GM19099 (cell line): Measurements from ENCODE around the gene KCNIP4.

Experiments used
- POLR2A ChIP-seq: IDR thresholded peaks from 3 replicates; pipeline ENCODE4 v1.6.1; 2011; ENCODE audit warnings: low read depth; ENCODE audit not compliant: insufficient read length; ENCODE audit errors: extremely low read depth

Gene KCNIP4

DNA sequence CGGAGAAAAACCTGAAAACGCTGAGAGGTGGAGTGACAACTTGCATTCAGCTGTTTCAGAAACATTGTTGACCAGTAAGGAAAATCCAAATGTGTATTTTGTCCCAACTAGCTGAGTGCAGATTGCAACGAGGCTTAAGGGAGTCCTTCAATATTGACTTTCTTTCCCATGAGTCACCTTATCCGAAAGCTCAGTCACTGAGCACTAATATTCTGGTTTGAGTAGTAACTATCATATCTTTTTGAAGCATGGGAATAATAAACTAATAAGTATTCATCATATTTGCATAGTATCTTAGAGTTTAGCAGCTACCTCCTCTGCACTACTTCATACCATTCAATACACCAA is 644.1 kb downstream of the KCNIP4 start:
- no peak for TF ChIP-seq POLR2A

DNA sequence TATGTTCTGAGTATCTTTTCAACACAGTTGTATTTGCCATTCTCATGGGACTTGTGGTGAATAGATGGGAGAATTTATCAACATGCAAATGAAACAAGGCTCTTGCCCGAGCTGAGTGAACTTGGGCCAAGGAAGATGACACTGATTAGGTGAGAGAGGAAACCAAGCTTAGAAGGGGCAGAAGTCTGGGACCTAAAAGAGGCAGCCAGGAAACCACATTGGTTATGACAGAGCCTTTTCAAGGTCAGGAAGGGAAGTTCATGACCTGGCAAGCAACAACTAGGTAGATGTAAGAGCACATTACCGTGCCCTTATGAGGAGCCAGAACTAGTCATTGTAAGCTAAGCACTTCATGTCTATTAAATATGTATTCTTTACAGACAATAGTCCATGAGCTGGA is 658.0 kb downstream of the KCNIP4 start:
- no peak for TF ChIP-seq POLR2A

- TF ChIP-seq POLR2A: no peak
Measured at GRCh38 chr4:21276046-21276445, 672.5 kb downstream of the KCNIP4 start.

- TF ChIP-seq POLR2A: no peak
Measured at GRCh38 chr4:21271439-21272052, 677.0 kb downstream of the KCNIP4 start.

DNA sequence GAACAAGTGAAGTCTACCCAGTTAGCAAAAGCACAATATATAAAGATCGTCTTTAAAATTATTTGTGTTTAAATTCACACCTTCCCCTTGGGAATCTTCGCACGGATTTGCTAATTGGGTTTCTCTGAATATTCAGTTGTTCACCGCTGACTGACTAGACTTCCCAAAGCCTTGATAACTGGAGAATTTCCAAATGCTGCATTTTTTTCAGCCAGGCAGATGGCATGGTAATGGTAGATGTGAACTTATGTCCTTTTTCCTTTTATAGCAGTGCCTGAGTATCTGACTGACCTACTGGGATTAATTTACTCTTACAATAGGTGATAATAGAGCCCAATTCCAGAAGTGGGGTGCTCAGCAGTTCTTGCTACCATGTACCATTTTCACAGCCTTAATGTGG is 700.2 kb downstream of the KCNIP4 start:
- TF ChIP-seq POLR2A: no peak

- no peak for TF ChIP-seq POLR2A
Measured at GRCh38 chr4:21242163-21242562, 706.4 kb downstream of the KCNIP4 start.

DNA sequence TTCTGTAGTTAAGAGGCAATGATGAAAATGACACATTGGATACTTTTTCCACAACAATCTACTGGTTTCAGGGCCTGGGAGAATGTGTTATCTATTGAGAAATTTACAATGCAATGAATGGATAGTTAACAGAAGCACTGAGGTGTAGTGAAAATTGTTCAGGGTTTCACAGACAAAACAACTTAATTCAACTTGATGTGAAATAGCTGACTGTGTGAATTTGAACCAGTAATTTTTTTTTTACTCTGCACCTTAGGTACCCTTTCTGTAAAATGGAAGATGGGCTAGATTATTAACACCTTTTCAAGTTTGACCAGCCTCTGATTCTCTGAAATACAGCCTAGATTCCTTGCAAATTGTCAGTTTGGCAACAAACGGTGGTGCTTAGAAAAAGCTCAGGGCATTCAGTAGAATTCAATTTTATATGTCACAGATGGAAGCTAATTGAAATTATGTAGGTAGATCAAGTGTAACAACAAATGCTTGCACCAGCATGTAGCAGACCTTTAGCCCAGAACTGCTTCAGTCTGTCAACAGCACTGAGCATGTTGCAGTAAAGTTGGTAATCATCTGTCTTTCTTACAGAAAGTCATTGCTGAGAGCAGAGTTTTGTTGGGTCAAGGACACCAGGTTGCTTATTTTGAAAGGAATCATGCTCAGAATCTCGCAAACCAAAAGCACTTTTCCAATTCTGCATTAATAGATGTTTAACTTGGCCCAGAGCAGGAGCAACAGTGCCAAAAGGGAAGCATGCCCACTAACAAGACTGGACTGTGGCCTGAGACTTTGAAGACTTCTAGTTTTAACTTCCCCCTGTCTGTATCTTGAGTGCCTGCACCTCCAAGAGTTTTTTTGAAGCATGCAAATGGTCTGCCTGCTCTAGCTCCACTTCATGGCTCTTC is 721.7 kb downstream of the KCNIP4 start:
- TF ChIP-seq POLR2A: no peak

DNA sequence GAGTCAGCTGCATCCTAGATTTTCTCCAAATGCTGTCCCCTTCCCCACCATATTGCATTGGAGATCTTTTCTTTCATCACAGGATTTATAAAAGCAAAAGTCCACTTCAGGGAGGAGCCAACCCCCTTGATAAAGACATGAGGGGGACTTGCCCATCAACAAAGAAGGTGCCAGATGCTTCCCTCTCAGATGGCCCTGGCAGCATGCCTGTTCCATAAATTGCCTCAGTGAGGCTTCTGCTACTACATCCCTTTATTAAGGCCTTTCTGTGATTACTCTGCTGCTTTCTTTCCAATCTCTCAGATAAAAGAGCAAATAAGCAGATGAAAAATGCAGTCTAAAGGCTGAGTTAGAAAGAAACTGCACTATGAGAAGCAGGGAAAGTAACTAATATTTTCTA is 736.7 kb downstream of the KCNIP4 start:
- TF ChIP-seq POLR2A: no peak

DNA sequence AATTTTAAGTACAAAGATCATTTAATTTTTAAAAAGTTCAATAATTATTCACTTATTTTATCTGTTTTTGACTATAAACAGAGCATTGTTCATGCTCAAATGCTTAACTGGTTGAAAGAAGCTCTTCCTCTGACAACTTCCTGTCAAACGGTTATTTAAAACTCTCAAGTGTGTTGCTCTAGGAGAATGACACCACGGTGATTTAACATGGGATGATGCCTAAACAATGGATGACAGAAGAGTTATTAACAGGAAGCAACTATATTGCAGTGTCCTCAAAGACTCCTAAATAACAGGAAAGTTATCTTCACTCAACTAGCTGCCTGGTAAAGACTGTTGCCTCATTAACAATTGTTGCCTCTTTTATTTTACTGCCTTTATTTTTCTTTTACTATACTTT is 738.7 kb downstream of the KCNIP4 start:
- no peak for TF ChIP-seq POLR2A

DNA sequence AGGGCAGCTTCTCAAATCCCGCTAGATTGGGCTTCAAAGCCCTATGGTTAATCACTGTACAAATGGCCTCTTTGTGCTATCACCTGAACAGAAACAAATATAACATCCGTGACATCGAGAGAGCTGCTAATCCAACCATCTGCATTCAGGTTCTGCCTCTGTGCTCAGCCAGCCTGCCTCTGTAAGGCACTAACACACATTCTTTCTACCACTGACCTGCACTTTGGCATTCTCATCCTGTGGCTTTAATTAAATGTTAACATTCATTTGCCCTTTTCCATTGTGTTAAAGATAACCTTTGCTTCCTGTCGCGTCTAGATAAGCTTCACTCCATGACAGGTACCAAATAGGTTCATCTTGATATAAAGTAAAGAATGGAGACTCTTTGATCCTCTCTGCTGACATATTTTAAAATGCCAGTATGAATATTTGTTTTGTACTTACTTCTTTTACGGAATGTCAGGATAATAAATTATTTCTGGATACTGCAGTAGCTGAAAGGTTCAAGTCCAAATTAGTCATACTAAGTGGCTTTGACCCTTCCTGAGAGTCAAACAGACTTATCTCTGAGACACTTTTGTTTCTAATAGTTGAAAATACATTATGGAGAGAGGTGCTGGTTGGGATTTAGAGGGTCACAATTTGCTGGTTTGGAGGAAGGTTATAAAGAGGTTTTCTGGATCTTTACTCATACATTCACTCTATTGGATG is 742.6 kb downstream of the KCNIP4 start:
- TF ChIP-seq POLR2A: no peak

DNA sequence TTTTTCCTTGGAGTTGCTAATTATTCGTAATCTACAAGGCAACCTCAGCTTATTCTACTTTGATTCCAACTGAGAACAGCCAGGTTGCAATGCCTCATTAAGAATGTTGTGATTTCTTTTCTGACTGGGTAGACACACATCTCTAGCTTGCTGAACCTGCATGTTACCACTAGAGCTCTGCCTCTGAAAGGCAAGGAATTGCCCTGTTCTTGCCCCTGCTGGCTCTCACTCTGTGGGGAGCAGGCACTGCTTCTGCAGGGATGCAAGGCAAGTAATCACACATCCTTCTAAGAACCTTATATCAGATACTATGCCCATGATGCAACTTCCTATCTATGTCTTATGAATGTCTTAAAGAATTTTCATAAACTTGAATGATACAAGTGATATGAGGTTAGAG is 745.2 kb downstream of the KCNIP4 start:
- TF ChIP-seq POLR2A: no peak

- no peak for TF ChIP-seq POLR2A
Measured at GRCh38 chr4:21202959-21203358, 745.6 kb downstream of the KCNIP4 start.

DNA sequence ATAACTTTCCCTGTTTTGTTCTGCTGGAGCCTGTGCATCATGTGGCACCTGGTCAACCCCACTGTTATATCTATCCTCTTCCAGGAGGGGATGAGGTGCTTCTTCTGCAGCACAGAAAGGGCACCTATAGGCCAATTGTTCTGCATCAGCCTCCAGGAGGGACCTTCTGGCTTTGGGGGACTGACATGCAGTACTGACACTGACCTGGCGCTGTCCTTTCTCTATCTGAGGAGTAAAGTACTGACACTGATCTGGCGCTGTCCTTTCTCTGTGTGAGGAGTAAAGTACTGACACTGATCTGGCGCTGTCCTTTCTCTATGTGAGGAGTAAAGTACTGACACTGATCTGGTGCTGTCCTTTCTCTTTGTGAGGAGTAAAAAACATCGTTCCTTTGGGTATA is 749.9 kb downstream of the KCNIP4 start:
- TF ChIP-seq POLR2A: no peak

DNA sequence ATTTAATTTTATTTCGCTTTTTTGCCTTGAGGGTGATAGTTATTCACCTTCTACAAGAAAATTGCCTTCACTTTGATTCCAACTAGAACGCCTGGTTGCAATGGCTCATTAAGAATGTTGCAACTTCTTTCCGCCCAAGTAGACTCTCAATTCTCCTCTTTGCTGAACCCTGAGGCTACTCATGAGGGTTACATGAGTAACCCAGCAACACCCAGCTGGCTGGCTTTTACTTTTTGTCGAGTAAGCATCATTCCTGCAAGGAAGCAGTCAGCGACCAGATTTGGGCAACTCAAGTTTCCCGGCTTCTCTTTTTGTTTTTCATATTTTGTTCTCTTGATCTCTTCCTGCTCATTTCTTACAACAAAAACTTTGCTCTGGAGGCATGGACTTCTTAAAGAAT is 752.9 kb downstream of the KCNIP4 start:
- no peak for TF ChIP-seq POLR2A

DNA sequence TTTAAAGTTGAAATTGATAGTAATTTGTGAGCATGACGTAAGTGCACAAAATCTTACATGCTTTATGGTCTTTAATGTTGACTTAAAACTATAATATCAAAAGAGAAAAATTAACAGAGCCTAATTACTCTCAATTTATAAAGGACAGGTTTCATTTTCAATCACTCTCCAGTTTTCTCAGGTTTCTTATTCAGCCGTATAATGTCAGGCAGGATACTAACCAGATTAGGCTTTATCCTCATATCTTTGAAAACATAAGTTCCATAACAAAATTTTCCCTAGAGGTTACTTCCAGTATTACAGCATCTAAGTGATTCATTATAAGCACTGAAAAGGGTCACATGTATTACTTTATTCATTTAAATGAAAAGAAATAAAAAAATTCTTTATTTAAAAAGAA is 756.2 kb downstream of the KCNIP4 start:
- no peak for TF ChIP-seq POLR2A

DNA sequence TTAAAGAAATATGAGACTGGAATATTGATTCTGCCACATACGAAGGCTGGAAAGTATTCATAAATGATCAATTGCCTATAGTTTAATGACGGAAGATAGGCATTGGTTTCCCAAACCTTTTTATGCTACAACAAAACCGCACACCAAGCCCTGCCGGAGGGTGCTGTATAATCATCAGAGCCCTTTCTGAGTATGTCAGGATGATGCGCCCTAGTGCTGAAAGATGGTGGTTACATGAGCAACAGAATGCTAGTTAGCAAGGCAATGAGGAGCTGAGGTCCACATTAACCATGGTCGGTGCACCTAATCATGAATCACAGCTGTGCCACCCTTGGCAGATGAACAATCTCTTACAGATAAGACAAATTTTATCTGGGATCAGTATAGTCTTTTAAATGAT is 757.3 kb downstream of the KCNIP4 start:
- TF ChIP-seq POLR2A: no peak

- TF ChIP-seq POLR2A: no peak
Measured at GRCh38 chr4:21184788-21185187, 763.8 kb downstream of the KCNIP4 start.

DNA sequence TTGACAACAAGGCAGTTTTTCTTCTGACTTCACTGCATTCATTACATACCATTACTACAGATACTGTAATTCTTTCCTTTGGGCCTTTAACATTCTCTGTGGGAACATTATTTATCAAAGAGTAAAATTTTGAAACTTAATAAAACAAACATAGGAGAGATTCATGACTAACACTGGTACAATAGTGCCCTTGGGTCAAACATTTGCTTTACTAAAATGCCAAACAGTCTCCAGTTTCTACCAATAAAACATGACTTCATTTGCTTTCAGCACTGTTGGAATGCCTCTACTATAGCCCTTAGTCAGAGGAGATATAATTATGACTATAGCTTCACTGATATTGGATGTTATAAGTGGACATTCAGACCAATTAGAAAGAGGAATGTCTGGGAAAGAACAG is 766.9 kb downstream of the KCNIP4 start:
- TF ChIP-seq POLR2A: no peak
